Natural killer cell (primary cell): Measurements from ENCODE around the gene JUND. TPM values are rescaled to one million over a fixed set of nuclear protein-coding genes. Genes with fewer than 3 reads are reported as not detected.

Source experiments
- ATAC-seq, 3 donors: fragments of 150-1000 bp in 2 of 3; fragments of 200-7000 bp in 1 of 3; cut with Tn5 transposase; 1 replicate in 1 of 3; 2 replicates in 2 of 3; pipeline ENCODE4 v1.10.0; 2021; ENCODE audit warnings: mild to moderate bottlenecking in 2 of 3, moderate library complexity in 2 of 3
- DNase-seq, 2 donors: peaks; one replicate each; pipeline versions ENCODE4 v3.0.0 to v3.0.0-alpha.2; 2013 to 2021; ENCODE audit warnings: mixed read lengths in 1 of 2
- H3K27ac ChIP-seq: one replicate; pipeline ENCODE4 v1.5.1; 2013; ENCODE audit warnings: mild to moderate bottlenecking, low read length
- H3K27me3 ChIP-seq: one replicate; pipeline ENCODE4 v1.6.1; 2013; ENCODE audit warnings: low read length; ENCODE audit not compliant: control insufficient read depth, insufficient read depth
- H3K36me3 ChIP-seq: one replicate; pipeline ENCODE4 v1.6.1; 2013; ENCODE audit warnings: low read length; ENCODE audit not compliant: control insufficient read depth, insufficient read depth
- H3K4me1 ChIP-seq: one replicate; pipeline ENCODE4 v1.6.1; 2013; ENCODE audit warnings: low read length; ENCODE audit not compliant: control insufficient read depth, insufficient read depth
- H3K4me3 ChIP-seq: one replicate; pipeline ENCODE4 v1.5.1; 2013; ENCODE audit warnings: low read length
- H3K9me3 ChIP-seq: one replicate; pipeline ENCODE4 v1.6.1; 2013; ENCODE audit warnings: low read length; ENCODE audit not compliant: control insufficient read depth, insufficient read depth
- H3K27ac Mint-ChIP-seq, 2 donors: one replicate each; pipeline ENCODE4 v1.8.0; 2022; ENCODE audit warnings: mild to moderate bottlenecking in 2 of 2, mixed read lengths in 2 of 2, moderate library complexity in 1 of 2
- H3K27me3 Mint-ChIP-seq, 2 donors: one replicate each; pipeline ENCODE4 v1.8.0; 2022; ENCODE audit warnings: low read depth in 2 of 2, mixed read lengths in 2 of 2
- H3K36me3 Mint-ChIP-seq: one replicate; pipeline ENCODE4 v1.8.0; 2022; ENCODE audit warnings: mixed read lengths
- H3K4me1 Mint-ChIP-seq, 2 donors: one replicate each; pipeline ENCODE4 v1.8.0; 2022; ENCODE audit warnings: mixed read lengths in 2 of 2
- H3K4me3 Mint-ChIP-seq: one replicate; pipeline ENCODE4 v1.8.0; 2022; ENCODE audit warnings: mild to moderate bottlenecking, moderate library complexity, mixed read lengths
- H3K9me3 Mint-ChIP-seq, 2 donors: one replicate each; pipeline ENCODE4 v1.8.0; 2022; ENCODE audit warnings: mixed read lengths in 2 of 2
- WGBS: methylation state at CpG from one replicate; pipeline ENCODE4 v1.1.7; 2013; ENCODE audit warnings: missing lambda C conversion rate; ENCODE audit not compliant: insufficient coverage; 5-methylcytosine and 5-hydroxymethylcytosine counted together
- intact Hi-C: fragments of 100-400 bp; cut with micrococcal nuclease; formaldehyde crosslinking; loops from one replicate; pipeline ENCODE4 v1.14.2; 2022
- total RNA-seq, 4 donors: library from RNA; stranded (reverse); fragments of 120-200 nt in 1 of 4; gene quantifications; one replicate each; pipeline versions ENCODE4 v1.2.3 to v1.2.4, GENCODE V29; 2013 to 2022
- TF ChIP-seq, protein P1 (sequence below): fragments of 200-600 bp; IDR thresholded peaks from one replicate; pipeline ENCODE4 v1.8.0; 2022; ENCODE audit warnings: antibody characterized with exemption

JUND gene
- total RNA-seq, 3 donors from 2014 or later (not counting 1 experiment from before 2014, with no cell fraction given), result 1,182 to 2,122 (median 1,520) TPM

- H3K9me3 ChIP-seq, result no peaks in the 10 kb centered on the region
- H3K27me3 ChIP-seq, result no peaks in the 10 kb centered on the region
- TF ChIP-seq, protein P1, sequence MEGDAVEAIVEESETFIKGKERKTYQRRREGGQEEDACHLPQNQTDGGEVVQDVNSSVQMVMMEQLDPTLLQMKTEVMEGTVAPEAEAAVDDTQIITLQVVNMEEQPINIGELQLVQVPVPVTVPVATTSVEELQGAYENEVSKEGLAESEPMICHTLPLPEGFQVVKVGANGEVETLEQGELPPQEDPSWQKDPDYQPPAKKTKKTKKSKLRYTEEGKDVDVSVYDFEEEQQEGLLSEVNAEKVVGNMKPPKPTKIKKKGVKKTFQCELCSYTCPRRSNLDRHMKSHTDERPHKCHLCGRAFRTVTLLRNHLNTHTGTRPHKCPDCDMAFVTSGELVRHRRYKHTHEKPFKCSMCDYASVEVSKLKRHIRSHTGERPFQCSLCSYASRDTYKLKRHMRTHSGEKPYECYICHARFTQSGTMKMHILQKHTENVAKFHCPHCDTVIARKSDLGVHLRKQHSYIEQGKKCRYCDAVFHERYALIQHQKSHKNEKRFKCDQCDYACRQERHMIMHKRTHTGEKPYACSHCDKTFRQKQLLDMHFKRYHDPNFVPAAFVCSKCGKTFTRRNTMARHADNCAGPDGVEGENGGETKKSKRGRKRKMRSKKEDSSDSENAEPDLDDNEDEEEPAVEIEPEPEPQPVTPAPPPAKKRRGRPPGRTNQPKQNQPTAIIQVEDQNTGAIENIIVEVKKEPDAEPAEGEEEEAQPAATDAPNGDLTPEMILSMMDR, result no peak
- H3K36me3 Mint-ChIP-seq, result peaks cover 3% of the 10 kb centered on the region
- ATAC-seq (peak in 2 of 3 donors; percentile 7 to 9), DNase-seq (peak in 1 of 2 donors; percentile 67)
- H3K27ac Mint-ChIP-seq, result peak within 1 kb of the TSS; percentile 97 to 99
- peaks cover 0 to under 1% of the 10 kb centered on the region in 2 donors for H3K27me3 Mint-ChIP-seq
- H3K36me3 ChIP-seq, result peaks cover 28% of the 10 kb centered on the region
- no peak within 1 kb of the TSS for H3K27ac ChIP-seq
- H3K4me1 Mint-ChIP-seq, result peaks cover 10 to 23% of the 10 kb centered on the region in 2 donors
- no peaks in the 10 kb centered on the region for H3K9me3 Mint-ChIP-seq
- H3K4me3 ChIP-seq, result no peak within 1 kb of the TSS
- H3K4me1 ChIP-seq, result peaks cover 31% of the 10 kb centered on the region
- intact Hi-C loops, result no loop called here
- 93% methylated on average over 9 of the region's 9 CpGs for WGBS
- H3K4me3 Mint-ChIP-seq, result peak within 1 kb of the TSS; percentile 66
Measured at GRCh38 chr19:18274219-18274780, 7.1 kb downstream of the JUND start, which contains the start of gene IQCN. Gene IQCN, minus strand, starts transcription at chr19:18274452. Its CDS starts 4,974 bp downstream, at chr19:18269478.

- WGBS, result 96% methylated on average over 12 of the region's 13 CpGs
- no peak overlapping the region for H3K27ac ChIP-seq
- intact Hi-C loops, result no loop called here
- Mint-ChIP-seq H3K9me3 (no peaks in the 10 kb centered on the region), H3K27ac (peak overlapping the region; percentile 97 to 99), H3K36me3 (no peaks in the 10 kb centered on the region), H3K27me3 (no peaks in the 10 kb centered on the region), H3K4me1 (peaks cover 4 to 17% of the 10 kb centered on the region in 2 donors), H3K4me3 (peak overlapping the region; percentile 66)
- DNase-seq (peak in 1 of 2 donors; percentile 43), ATAC-seq (no peak)
- peaks cover 21% of the 10 kb centered on the region for H3K36me3 ChIP-seq
- TF ChIP-seq, protein P1, result no peak
- no peaks in the 10 kb centered on the region for H3K27me3 ChIP-seq
- no peak overlapping the region for H3K4me3 ChIP-seq
- peaks cover 25% of the 10 kb centered on the region for H3K4me1 ChIP-seq
- no peaks in the 10 kb centered on the region for H3K9me3 ChIP-seq
Measured at GRCh38 chr19:18273561-18274218, 7.7 kb downstream of the JUND start.

- Histone ChIP-seq H3K4me3 (no peak overlapping the region), H3K27ac (no peak overlapping the region), H3K36me3 (peaks cover 25% of the 10 kb centered on the region), H3K27me3 (no peaks in the 10 kb centered on the region), H3K9me3 (no peaks in the 10 kb centered on the region), H3K4me1 (peaks cover 16% of the 10 kb centered on the region)
- peak overlapping the region; percentile 61 for H3K4me3 Mint-ChIP-seq
- DNase-seq (peak in 1 of 2 donors; percentile 57), ATAC-seq (peak in 2 of 3 donors; percentile 3 to 6)
- no peaks in the 10 kb centered on the region for H3K27me3 Mint-ChIP-seq
- TF ChIP-seq, protein P1, result no peak
- H3K4me1 Mint-ChIP-seq, result peaks cover 0 to 16% of the 10 kb centered on the region in 2 donors
- WGBS, result 97% methylated on average over 6 of the region's 6 CpGs
- H3K9me3 Mint-ChIP-seq, result no peaks in the 10 kb centered on the region
- peak overlapping the region in 1 of 2 donors; percentile 99 for H3K27ac Mint-ChIP-seq
- H3K36me3 Mint-ChIP-seq, result no peaks in the 10 kb centered on the region
- intact Hi-C loops, result no loop called here
Measured at GRCh38 chr19:18271433-18271841, 10.0 kb downstream of the JUND start.
